Frontal cortex (tissue), 4 donors: Measurements from ENCODE around the gene MGA. TPM values are rescaled to one million over a fixed set of nuclear protein-coding genes. Genes with fewer than 3 reads are reported as not detected.
A peak's percentile ranks its signal among the peaks of the same experiment; 100 is the strongest.

ENCODE experiments used
- DNase-seq, 2 donors: peaks; one replicate each; pipeline ENCODE4 v3.0.0; 2012; ENCODE audit warnings: low spot score in 2 of 2
- FAIRE-seq: peaks from 2 replicates; lab custom pipeline; 2012; peaks lifted over from hg19 to GRCh38; lab: Jason Lieb, UNC
- total RNA-seq: library from RNA; depleted of rRNA; stranded (reverse); fragments of >200 nt; gene quantifications from one replicate; pipeline ENCODE4 v1.2.3, GENCODE V29; 2014
- donor health status: control.
- donor health status: control.
- donor health status: control.

Gene MGA
- total RNA-seq, 1 donor from 2014 or later: 81.9 TPM

- DNase-seq (no peak), FAIRE-seq (no peak)
Observed at GRCh38 chr15:41799488-41799805, 139.2 kb downstream of the MGA start.

DNA sequence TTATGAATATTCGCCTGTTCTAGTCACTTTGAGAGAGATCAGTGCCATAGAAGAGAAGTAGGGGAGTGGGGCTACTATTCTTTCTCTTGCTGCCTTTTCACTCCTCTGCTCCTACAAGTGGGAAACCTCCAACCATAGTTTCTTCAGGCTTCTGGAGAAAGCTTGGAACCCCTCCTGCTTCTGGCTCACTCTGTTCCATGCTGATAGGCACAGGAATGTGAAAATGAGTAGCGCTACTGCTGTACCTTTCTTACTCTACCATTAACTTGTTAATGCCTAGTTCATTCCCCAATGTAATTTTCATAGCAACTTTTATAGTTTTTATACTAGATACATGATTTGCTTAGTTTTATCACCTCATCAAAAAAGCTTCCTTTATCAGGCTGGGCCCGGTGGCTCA lies 141.0 kb downstream of the MGA start:
- FAIRE-seq: no peak
- no peak for DNase-seq

DNA sequence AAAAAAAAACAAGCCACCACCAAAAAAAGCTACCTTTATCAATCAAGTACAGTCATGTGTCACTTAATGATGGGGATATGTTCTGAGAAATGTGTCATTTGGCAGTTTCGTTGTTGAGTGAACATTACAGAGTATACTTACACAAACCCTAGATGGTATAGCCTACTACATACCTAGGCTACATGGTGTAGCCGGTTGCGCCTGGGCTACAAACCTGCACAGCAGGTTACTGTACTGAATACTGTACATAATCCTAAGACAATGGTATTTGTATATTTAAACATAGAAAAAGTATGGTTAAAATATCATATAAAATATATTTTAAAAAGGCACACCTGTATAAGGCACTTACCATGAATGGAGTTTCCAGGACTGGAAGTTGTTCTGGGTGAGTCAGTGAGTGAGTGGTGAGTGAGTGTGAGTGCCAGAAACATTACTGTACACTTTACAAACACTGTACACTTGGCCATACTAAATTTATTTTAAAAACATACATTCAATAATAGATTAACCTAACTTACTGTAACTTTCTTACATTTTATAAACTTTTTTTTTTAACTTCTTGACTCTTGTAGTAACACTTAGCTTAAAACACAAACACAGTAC lies 141.7 kb downstream of the MGA start:
- FAIRE-seq (no peak), DNase-seq (no peak)

DNA sequence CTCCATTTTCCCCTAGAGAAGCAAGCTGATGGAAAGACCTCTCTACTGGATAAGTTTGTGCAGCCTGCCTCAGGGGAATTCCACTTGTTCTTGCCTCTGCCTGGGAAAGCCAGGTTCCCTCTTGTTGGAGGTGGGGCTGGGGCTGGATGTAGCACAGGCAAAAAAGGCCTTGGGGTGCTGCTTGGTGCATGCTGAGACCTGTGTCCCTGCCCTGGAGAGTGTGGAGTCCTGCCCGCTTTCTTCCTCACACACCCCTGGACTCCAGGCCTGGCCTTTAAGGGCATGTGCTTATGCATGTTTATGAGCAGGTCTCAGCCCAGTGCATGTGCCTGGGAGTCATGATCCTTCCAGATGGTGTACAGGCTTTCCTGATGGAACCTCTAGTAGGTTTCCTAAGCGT lies 144.2 kb downstream of the MGA start:
- FAIRE-seq (no peak), DNase-seq (no peak)

DNA sequence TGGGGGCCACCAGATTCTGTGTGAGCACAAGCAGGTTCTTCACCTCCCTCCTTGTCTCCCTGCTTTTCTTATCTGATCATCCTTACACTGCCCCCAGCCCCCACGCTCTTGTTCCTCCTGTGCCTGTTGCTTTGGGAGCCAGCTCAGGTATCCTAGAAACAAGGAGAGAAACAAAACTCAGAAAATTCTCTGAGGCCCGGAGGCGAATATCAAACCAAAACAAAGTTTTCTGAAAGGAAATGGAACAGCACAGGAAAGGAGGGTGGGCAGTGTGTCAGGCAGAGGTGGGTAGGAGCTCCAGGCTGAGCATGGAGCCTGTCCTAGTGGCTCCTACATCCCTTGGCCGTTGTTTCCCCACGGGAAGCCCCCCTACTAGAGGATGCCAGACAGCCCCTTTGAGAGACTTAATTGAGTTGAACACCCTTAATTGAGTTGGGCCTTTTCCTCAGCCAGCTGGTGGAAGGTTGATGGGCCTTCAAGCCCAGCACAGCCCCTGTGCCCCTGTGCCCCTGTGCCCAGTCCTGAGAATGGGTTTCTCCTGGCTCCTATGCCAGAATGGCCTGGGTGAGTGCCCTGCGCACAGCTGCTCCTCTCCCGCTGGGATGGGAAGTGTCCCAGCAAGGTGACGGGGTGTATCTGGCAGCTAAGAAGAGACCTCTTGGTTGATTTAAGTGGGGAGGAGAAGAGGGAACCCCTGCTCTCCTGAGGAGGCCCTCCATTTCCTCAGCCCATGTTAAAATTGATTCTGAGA lies 144.9 kb downstream of the MGA start:
- FAIRE-seq (no peak), DNase-seq (no peak)

GRCh38 chr15:41805711-41806110 lies 145.5 kb downstream of the MGA start:
- FAIRE-seq (no peak), DNase-seq (no peak)

DNA sequence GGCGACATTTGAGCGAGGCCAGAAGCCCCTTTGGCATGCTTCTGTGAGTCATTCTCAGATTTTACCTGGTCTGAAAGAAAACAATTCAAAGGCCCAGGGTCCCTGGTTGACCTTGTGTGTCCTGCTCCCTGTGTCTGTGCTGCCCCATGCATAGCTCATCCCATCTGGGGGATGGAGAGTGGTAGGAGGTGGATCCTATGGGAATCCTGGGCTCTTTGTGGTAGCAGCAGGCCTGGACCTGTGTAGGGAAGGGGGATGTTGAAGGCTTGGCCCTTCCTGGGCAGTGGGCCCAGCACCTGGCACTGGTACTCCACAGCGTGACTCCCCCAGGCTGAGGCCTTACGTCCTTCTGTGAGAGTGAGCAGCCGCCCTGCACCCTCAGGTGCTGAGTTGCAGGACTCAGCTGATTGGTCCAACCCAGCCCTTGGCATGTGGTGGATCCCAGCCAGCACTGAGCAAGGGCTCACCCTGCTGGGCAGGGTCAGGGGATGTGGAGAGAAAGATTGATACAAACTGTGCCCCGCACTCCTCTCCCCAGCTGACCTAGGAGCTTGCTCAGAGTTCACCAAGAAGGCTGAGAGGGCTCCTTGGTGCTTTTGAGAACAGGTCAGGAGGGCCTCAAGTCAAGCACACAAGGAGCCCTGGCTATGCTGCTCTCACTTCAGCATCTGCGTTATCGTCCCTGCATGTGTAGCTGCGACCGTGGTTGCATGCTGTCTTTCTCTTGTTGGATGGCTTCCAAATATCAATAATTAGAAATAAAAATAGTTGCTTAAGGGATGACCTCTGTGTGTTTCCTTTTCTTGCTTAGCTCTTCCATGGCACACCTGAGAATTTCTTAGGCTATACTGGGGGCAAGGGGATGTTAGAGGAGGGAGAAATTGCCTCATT lies 146.3 kb downstream of the MGA start:
- no peak for FAIRE-seq

DNA sequence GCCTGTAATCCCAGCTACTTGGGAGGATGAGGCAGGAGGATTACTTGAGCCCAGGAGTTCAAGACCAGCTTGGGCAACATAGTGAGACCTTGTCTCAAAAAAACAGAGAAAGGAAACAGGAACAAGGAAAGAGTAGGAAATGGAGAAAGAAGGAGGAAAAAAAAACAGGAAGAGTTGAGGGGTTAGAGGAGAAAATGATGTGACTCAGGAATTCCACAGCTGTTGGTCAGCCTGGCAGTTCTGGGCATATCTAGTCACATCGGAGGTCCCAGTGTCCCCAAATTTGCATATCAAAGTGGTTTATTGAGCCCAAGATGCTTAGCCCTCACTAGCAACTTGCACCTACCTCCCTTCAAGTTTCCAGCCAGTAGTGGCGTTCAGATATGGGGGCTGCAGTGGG lies 148.9 kb downstream of the MGA start:
- FAIRE-seq: no peak

More for the DNA sequence above, 146.3 kb downstream of the MGA start:
- DNase-seq: no peak

DNA sequence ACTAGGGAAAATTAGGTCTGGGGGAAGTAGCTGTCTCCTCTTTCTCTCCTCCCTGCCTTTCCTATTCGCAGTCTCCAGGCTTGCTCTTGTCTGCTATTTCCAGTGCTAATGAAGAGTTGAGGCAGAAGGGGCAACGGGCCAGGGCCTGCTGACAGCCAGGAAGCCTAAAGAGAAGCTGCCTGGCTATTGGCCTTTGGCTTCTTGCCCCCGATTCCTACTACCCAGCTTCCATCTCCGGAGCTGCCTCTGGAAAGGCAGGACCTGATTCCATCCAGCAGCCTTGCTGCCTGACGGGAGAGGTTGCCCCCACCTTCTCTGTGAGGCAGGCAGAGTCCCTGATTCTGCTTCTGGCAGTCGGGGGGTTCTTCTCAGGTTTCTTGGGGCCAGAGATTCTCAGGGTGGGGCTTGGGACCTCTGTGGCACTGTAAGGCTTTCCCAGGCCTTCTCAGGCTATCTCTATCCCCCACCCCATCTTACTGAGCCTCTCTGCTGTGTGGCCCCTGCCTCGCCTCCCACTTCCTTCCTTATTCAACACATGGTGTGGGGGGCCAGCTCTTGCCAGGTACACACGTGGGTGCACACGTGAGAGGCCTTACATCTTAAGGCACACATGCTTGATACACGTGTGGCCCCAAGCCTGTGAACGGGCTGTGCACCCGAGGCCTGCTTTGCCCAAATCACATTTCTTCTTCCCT lies 149.5 kb downstream of the MGA start:
- no peak for FAIRE-seq

More for the DNA sequence above, 148.9 kb downstream of the MGA start:
- DNase-seq: no peak

DNA sequence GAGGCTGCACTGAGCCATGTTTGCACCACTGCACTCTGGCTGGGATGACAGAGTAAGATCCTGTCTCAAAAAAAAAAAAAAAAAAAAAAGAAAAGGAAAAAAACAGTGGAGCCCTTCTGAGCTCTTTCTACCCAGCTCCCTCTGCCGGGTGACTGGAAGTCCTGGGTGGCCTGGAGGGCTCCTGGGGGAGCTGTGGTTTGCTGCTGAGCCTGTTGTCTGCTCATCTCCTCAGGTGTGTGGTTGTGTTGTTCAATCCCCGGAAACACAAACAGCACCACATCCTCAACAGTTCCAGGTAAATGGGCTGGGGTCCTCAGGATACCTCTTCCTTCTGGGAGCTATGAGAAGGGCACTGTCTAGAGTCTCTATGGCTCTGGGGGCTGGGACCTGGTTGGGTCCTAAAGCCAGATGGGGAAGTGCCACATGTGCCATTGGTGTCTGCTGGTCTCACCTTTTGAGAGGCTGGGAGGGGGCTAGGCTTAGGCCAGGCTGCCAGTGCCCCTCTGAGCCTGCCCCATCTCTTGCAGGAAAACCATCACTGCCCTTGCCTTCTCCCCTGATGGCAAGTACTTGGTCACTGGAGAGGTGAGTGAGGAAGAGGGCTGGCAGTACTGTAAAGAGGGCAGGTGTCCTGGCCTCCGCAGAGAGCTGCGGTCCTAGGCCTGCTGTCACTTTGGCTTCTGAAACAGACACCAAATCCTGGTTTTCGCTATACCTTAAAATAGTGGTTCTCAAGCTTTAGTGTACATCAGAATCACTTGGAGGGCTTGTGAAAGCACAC lies 150.6 kb downstream of the MGA start:
- DNase-seq (no peak), FAIRE-seq (no peak)

More for the DNA sequence above, 149.5 kb downstream of the MGA start:
- no peak for DNase-seq

DNA sequence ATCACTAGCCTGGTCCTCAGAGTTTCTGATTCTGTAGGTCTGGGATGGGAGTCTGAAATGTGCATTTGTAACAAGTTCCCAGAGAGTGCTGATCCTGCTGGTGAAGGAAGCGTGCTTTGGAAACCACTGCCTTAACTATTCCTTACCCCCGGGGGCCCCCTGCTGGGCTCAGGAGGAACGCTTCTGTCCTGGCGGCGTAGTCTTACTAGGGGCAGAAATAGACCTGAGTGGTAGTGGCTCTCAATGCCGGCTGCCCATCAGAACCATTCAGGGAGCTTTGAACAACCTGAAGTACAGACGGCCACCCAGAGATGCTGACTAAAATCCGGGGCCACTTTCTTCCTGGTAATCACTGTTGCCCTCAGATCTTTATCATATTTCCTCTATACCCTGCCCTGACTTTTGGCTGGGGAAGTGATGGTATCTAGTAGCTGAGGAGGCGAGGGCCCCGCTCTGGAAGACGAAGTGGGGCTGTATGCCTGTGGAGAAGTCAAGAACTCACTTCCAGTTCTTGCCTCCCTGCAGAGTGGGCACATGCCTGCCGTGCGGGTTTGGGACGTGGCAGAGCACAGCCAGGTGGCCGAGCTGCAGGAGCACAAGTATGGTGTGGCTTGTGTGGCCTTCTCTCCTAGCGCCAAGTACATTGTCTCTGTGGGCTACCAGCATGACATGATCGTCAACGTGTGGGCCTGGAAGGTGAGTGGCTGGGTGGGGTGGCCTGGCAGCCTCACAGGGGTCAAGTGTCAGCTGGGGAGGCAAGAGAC lies 151.4 kb downstream of the MGA start:
- peak; percentile 67 to 85 for DNase-seq
- FAIRE-seq: peak; percentile 28

DNA sequence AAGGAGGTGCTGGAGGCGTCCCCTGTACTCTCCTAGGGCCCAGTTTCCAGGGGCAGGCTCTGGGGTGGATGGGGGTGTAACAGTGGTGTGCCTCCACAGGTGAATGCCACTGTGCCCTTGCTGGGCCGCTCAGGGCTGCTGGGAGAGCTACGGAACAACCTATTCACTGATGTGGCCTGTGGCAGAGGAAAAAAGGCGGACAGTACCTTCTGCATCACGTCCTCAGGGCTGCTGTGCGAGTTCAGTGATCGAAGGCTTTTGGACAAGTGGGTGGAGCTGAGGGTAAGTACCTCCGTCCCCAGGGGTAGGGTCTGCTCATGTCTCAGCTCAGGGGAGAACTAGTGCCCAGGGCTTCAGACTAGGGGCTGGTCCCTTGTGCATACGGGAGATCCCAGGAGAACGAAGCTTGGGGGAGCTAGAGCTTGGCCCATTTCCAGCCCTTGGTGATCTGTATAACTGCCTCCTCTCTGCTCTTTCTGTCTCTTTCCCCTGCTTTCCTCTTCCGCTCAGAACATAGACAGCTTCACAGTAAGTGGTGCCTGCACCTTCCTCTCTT lies 152.7 kb downstream of the MGA start:
- DNase-seq (no peak), FAIRE-seq (no peak)

DNA sequence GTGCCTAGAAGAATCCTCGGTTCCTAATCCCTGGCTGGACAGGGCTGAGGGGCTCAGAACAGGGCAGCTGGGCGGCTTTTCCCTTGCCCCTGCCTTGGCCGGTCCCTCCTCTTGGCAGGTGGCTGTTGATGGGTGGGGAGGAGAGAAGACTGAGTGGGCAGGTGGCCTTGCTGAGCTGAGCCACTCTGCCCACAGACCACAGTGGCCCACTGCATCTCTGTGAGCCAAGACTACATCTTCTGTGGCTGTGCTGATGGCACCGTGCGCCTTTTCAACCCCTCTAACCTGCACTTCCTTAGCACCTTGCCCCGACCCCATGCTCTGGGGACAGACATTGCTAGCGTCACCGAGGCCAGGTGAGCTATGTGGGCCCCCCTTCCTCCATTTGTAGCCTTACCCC lies 153.2 kb downstream of the MGA start:
- DNase-seq (no peak), FAIRE-seq (no peak)

- DNase-seq (no peak), FAIRE-seq (no peak)
Observed at GRCh38 chr15:41814534-41814933, 154.3 kb downstream of the MGA start.

GRCh38 chr15:41816788-41817187 lies 156.6 kb downstream of the MGA start:
- DNase-seq (no peak), FAIRE-seq (no peak)

- DNase-seq (no peak), FAIRE-seq (no peak)
Observed at GRCh38 chr15:41817327-41817726, 157.1 kb downstream of the MGA start.

- FAIRE-seq (no peak), DNase-seq (no peak)
Observed at GRCh38 chr15:41817781-41818180, 157.6 kb downstream of the MGA start.

- DNase-seq: no peak
Observed at GRCh38 chr15:41819455-41820050, 159.3 kb downstream of the MGA start.

More at GRCh38 chr15:41819455-41820050, 159.3 kb downstream of the MGA start:
- no peak for FAIRE-seq
